Measurements from ENCODE around the gene SHKBP1. TPM values are rescaled to one million over a fixed set of nuclear protein-coding genes. Genes with fewer than 3 reads are reported as not detected.

SHKBP1 gene
- total and polyA plus RNA-seq, 2 of the 8 experiments (the other 6 are each of a cell fraction or from before 2014, with no cell fraction given): 74.6 to 98.8 TPM

- TF ChIP-seq RFX5 (IDR thresholded peaks at IDR 0.05; ENCODE audit: borderline replicate concordance, low read depth, low read length) (no peak), TBP (IDR thresholded peaks at IDR 0.05; ENCODE audit: low read depth, low read length) (peak; percentile 55; the same call in 1 of the 2 replicates), TAF7 (optimal IDR thresholded peaks at IDR 0.05; ENCODE audit: borderline replicate concordance, low read depth, low read length) (peak; percentile 12), KDM4A (IDR thresholded peaks at IDR 0.05; ENCODE audit: low read depth, low read length, severe bottlenecking) (peak; percentile 61), HDAC6 (IDR thresholded peaks at IDR 0.05; ENCODE audit: low read depth, low read length) (no peak), PHF8 (conservative IDR thresholded peaks at IDR 0.05; ENCODE audit: low read depth, low read length) (0 out of 2 replicates have a peak, but pooled peaks have one; percentile 34), USF2 (IDR thresholded peaks at IDR 0.05; ENCODE audit: low read length) (no peak), RBBP5 (IDR thresholded peaks at IDR 0.05; ENCODE audit: borderline replicate concordance, low read depth, low read length) (peak; percentile 48; the same call in 1 of the 2 replicates), CEBPB (IDR thresholded peaks at IDR 0.05; ENCODE audit: low read depth, low read length) (no peak), TAF1 (IDR thresholded peaks at IDR 0.05; ENCODE audit: low read depth, low read length) (peak; percentile 52), BCL11A (IDR thresholded peaks at IDR 0.05; ENCODE audit: low read depth in 2 of 2, low read length in 2 of 2) (no peak), CHD1 (IDR thresholded peaks at IDR 0.05; ENCODE audit: low read depth, low read length) (no peak), YY1 (IDR thresholded peaks at IDR 0.05; ENCODE audit: low read depth, low read length) (no peak), POLR2AphosphoS5 (IDR thresholded peaks at IDR 0.05; ENCODE audit: low read depth, low read length) (peak; percentile 81), GABPA (IDR thresholded peaks at IDR 0.05; ENCODE audit: borderline replicate concordance, insufficient read depth, low read length) (no peak)
Observed at GRCh38 chr19:40613690-40614621, 37.3 kb downstream of the SHKBP1 start (continued).
